ENCODE results near the gene CRYBB1.

Gene CRYBB1

DNA sequence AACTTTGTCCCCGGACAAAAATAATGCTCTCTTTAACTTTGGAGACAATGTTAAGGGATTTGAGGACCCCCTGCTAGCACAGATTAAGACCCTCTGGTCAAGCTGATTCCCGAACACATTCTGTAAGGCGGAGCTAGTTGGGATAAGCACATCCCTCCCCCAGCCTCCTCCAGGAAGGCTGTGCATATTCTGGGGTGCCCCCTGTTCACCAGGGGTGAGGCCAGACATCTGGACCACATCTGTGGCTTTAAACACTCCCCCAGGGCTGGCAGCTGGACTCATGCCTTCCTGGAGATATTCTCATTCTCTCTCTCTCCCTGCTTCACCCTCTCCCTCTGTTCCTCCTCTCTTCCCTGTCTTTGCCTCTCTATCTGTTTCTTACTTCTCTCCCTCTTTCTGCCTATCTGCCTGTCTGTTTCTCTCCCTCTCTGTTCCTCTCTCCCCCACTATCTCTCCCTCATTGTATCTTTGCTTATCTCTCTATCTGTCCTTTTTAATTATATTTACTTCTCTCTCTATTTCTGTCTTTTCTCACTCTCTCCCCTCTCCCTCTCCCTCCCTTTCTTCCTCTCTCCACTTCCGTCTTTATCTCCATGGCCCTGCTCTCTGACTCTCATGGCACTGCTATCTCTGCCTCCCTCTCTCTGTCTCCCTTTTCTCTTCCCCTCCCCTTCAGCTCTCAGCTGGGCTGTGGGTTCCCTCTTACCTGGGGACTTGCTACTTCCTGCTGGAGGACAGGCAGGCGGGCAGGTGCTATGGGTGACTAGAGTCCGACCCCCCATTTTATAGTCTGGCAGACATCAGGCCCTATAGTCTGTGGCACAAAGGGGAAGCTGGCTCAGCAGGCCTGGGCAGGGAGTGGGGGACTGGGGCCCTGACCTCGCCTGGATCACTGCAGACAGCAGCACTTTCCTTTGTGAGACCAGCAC is at the start of gene CRYBB1:
Gene CRYBB1, minus strand, starts transcription at position 757 of the 929 bp plus-strand sequence. CDS start 1,708 bp downstream, outside the sequence.
- DNase-seq: no peak

DNA sequence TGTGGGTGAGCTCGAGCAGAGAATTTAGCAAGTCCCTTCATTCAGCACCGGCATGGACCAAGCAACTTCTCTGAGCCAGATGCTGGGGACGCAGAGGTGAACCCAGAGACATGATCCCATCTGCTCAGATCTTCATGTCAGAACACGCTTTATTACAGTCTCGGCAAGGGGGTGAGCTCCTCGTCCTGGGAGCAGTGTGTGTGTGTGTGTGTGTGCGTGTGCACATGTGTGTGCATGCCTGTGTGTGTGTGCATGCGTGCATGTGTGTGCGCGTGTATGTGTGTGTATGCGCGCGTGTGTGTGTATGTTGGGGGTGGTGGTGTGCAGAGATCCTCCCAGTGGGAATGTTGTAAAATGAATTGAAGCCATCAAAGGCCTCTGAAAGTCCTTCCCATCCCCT is 49.3 kb upstream of the CRYBB1 start:
- DNase-seq: no peak

DNA sequence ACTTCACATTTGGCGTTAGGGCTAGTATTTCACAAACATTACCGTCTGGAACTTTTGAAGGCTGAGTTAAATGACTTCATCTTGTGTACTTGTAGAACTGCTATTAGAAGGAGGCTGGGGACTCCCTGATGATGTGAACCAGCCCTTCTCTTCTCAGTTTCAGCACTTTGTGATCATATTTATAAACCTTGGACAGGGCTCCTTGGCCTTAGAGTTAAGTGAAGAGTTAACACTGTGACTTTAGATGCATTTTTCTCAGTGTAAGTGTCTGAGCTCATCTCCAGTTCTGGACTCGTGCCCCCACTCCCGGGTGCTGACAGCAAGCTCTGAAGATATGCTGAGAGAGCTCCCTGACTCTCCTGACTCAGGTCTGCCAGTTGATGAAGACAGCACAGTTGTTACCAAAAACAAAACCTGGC is 48.0 kb upstream of the CRYBB1 start:
- no peak for DNase-seq

DNA sequence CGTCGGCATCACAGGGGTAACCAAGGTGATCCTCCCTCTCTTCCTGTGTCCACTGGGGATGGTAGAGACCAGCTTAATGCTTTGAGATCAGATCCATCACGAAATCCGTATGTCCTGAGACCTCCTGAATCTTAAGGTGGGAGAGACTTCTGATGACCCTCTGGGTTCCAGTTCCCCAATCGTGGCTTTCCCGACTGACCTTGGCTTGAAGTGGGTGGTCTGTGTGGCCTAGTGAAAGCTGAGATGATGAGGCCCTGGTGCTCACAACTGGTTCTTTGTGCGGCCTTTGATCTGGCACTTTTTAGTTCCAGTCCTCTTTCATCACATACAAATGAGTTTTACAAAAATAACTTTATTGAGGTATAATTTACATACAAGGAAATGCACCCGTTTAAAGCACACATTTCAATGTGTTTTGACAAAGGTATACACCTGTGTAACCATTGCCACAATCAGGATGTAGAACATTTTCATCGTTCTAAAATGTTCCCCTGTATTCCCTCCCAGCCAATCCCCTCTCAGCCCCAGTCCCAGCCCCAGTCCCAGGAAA is 45.6 kb upstream of the CRYBB1 start:
- no peak for DNase-seq

DNA sequence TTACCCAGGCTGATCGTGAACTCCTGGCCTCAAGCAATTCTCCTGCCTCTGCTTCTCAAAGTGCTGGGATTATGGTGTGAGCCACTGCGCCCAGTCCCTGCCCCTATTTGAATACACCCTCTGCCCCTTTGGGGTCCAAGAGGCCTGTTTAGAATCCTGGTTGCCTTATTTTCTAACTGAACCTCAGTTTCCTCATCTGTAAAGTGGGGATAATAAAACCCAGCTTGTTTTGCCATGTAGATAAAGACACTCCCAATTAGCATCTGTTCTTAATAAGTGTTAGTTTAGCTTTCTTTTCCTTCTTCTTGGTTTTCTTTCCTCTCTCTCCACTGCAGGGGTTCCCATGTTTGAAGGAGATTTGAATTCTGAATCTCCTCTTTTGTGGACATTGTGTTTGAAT is 44.3 kb upstream of the CRYBB1 start:
- no peak for DNase-seq

DNA sequence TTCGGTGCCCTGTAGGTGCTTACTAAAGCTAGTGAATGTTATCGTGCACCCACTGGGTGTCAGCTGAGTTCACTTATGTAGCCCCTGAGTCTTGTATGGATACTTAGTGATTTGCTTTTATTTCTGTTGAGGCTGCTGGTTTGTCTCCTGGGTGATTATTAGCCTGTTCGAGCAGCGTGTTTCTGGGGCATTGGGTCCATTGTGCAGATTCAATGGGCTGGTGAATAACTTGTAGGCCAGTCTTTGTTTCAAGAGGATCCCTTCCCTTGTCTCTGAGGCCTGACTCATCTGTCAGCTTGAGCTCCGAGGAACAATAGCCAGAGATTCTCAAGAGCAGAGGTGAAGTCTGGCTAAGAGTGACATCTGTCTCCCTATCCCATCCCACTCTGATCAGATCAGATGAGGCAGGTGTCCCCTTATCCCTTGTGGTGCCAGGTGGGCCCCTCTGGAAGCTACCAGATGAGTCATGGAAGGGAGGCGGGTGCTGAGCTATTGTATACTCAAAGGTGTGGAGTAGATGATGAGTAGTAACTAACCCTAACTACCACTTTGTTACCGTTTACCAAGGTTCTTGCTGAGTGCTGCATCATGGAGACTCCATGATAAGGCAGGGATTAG is 43.2 kb upstream of the CRYBB1 start:
- DNase-seq: peak; percentile 52

DNA sequence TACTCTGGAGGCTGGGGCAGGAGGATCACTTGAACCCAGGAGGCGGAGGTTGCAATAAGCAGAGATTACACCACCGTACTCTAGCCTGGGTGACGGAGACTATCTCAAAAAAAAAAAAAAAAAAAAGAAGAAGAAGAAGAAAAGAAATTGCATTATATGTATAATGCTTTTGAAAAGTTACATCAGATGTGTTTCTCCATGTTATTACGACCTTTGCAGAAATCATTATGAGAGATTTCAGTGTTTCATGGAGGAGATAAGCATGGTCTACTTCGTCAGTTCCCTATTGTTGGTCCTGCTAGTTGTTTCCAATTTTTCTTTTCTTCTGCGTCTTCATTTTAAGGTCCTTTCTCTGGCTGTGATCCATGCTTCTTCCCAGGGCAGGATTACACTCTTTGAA is 42.5 kb upstream of the CRYBB1 start:
- no peak for DNase-seq

DNA sequence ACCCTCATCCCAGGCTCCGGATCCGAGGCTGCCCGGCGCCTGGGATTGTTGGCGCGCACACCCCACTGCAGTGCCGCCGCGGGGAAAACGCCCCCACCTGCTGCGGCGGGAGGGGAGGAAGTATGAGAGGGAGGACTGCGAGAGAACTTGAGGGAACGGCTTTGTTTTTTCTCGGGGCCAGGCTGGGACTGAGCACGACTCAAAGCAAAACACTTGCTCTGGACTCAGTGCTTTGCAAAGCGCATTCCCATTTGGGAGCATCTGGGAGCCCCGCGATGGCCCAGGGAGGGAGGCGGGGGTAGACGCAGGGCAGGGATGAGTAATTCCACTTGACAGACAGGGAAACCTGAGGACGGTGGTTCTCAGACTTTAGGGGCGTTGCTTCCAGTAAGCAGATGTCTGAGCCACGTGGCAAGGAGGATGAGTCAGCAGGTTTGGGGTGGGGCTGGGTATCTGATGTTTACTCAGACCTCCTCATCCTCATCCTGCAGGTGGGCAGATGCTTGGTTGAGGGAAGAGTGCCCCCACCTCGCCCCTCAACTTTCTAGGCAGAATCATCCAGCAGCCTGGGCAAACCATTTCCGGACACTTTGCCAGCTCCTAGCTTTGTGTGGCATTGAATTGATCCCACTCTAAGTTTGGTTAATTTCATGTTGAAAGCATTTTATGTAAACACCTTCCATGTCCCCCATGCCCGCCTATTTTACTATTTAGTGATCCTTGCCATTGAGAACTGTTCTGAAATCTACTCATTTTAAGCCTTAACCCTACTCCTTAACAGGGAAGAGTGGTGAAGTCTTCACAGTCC is 41.0 kb upstream of the CRYBB1 start:
- peak; percentile 89 for DNase-seq

DNA sequence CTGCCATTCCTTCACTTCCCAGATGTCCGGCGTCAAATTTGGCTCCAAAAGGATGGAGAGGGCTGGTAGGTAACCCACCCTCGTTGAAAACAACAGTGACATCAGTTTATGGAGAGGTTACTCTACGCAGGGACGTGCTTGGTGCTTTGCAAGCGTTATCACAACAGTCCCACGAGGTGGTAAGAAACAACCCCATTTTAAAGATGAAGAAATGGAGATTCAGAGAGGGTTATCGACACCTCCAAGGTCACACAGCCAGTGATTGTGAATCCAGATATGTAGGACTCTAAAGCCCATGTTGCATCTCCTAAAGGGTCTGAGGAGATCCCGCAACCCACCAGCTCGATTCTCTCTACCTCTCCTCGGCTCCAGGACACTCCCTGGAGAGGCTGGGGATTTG is 40.3 kb upstream of the CRYBB1 start:
- DNase-seq: peak; percentile 31

DNA sequence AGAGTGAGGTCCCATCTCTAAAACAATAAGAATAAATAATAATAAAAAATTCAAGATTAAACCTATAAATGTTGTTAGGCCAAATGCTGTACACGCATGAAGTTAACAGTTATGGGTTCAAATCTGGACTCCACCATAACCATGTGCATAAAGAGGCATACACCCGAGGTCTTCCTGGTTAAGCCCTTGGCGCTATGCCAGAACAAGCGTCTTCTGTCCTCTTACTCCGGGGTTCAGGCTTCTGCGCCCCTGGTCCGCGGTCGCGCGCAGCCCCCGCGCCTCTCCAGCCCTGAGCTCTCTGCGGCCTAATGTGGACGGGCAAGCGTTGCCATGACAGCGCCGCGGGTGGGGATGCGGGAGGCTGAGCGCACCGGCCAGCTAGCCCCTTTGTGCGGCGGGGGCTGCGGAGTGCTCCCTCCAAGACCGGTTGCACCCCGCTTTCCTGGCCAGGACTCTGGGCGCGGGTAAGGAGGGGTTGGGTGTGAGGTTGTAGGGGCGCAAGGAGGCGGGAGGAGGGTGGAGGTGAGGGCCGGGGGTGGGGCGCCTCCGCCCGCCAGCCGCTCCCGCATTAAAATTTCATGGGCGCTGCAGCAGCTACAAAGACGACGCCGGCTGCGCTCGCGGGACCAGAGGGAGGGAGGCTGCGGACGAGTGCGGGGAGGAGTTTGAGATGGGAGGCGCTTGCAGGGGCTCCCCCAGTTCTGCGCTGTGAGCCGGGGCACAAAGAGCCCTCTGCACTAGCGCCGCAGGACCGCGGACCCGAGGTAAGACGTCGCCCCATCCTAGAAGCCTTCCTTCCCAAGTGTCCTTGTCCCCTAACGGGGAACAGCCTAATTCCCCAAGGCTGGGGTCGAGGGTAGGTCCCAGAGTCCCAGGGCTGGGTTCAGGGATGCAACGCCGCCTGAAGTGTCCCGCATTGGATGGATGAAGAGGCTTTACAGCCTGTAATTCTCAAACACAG is 39.3 kb upstream of the CRYBB1 start, which contains the start of gene MIAT:
Gene MIAT, plus strand, starts transcription at position 698 of the 961 bp plus-strand sequence.
- DNase-seq: peak; percentile 72

DNA sequence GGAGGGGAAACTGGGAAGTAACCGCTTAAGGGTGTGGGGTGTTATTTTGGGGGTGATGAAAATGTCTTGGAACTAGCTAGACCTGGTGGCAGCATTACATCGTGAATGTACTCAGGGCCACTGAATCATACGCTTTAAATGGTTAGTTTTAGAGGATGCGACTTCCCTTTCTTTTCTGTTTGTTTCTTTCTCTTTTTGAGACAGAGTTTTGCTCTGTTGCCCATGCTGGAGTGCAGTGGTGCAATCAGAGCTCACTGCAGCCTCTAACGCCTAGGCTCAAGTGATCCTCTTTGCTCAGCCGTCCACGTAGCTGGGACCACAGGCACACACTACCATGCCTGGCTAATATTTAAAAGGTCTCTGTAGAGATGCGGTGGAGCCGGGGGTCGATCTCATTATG is 34.0 kb upstream of the CRYBB1 start:
- DNase-seq: no peak

DNA sequence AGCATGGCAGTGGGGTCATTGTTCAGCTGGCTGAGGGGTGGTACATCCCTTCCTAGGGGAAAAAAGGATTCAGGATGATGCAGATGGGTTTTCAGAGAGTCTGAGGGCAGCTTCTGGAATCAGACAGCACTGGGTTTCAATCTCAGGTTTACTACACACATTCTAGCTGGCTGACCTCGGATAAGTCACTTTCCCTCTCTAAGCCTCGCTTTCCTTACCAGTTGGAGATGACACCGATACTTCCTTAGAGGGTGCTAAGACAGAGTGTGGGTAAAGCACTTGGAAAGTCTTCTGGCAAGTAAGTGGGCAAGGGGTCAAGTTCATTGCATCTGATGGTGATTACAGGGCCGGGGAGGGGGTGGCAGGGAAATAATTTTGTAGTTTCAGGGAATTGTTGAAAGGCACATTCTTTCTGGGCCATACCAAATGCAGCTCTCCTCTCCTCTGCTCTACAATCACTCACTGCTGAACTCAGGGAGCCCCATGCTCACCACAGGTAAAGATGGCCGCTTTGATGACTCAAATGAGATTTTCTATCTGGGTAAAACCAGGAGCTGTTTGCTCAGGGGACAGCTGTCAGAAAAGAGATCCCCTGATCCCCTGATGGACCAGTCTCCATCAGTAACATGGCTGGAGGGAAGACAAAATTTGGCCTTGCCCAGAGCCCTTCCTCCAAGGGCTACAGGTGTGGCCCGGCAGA is 33.0 kb upstream of the CRYBB1 start:
- no peak for DNase-seq

DNA sequence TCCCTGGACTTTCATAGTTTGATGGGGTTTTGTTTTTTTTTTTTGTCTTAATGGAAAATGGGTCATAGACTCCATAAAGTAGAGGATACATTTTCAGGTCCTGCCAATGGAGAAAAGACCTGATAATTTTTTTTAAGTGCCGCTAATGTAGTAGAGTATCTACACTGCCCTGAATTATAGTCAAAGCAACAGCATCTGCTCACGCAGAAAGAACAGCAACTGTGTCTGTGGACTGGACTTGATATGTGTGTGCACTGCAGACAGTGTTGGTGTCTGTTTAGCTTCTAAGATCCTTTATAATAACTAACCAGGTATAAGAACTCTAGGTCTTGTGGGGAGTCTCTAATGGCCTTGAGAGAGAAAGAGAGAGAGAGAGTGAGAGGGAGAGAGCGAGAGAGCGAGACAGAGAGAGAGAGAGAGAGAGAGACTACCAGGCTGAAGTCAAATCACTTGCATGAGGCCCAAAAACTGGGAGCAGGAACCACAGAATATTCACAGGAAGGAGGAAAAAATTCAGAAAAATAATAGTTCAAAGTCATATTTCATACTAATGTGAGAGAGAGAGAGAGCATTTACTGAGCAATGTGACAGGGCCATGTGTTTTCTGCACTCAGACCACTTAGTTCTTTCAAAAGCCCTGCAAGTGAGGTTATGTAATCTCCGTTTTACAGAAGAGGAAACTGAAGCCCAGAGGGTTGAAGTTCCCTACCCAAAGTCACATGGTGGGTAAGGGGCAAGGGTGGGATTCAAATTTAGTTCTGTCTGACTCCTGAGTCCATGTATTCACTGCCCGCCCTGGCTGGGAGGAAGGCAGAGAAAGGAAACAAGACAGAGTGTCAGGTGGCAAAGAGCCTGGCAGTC is 30.9 kb upstream of the CRYBB1 start:
- peak; percentile 24 for DNase-seq

DNA sequence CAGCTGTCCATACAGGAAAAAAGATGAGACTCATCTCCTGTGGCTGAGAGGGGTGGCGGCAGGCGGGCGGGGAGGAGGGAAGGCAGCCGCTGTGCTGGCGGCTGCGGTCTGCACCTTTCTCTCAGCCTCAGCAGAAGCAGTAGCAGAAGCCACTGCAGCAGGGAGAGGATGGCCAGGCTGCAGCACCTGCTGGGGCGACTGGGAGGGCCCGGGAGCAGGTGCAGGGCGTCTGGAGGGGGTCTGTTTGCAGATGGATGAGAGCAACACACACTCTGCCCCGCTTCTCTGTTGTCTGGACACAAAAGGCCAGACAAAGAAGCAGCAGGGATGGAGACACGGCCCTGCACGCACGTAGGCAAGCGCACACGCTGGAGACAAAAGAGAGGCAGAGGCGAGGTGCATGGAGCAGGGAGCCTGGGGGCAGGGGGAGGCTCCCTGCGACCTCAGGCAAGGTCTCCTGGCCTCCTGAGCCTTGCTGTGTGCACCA is 30.2 kb upstream of the CRYBB1 start:
- peak; percentile 99 for DNase-seq

DNA sequence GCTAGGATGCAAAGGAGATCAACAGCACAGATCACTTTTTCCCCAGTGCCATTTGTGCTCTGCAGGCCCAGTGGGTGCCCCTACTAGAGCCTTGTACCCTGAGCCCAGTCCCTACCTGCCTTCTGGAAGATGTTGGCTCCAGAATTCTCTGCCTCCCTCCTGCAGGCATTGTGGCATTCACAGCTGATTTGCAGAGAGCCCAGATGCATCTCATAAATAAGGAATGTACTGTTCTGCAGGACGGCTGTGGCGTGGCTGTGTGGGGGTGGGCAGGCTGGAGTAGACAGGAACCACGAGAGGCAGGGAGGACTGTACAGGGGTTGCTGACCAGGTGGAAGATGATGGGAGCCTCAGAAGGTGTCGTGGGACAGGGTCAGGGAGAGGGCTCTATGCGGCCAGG is 28.3 kb upstream of the CRYBB1 start:
- peak; percentile 59 for DNase-seq

DNA sequence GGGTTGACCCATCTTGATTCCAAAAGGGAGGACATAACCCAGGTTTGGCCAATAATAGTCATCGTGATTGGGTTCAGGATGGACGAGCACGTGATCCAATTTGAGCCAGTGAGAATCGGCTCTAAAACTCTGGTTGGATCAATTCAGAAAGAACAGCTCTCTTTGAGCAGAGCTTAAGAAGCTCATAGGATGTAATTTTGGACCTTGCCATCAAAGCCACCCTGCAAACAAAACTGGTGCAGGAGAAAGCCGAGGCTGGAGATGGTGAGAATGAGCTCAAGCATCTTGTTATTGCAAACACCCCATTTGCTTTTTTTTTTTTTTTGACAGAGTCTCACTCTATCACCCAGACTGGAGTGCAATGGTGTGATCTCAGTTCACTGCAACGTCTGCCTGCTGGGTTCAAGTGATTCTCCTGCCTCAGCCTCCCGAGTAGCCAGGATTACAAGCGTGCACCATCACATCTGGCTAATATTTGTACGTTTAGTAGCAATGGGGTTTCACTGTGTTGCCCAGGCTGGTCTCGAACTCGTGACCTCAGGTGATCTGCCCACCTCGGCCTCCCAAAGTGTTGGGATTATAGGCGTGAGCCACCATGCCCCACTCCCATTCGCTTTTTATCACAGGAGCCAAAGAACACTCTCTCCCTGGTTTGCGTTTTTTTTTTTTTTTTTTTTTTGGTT is 25.7 kb upstream of the CRYBB1 start:
- DNase-seq: no peak

DNA sequence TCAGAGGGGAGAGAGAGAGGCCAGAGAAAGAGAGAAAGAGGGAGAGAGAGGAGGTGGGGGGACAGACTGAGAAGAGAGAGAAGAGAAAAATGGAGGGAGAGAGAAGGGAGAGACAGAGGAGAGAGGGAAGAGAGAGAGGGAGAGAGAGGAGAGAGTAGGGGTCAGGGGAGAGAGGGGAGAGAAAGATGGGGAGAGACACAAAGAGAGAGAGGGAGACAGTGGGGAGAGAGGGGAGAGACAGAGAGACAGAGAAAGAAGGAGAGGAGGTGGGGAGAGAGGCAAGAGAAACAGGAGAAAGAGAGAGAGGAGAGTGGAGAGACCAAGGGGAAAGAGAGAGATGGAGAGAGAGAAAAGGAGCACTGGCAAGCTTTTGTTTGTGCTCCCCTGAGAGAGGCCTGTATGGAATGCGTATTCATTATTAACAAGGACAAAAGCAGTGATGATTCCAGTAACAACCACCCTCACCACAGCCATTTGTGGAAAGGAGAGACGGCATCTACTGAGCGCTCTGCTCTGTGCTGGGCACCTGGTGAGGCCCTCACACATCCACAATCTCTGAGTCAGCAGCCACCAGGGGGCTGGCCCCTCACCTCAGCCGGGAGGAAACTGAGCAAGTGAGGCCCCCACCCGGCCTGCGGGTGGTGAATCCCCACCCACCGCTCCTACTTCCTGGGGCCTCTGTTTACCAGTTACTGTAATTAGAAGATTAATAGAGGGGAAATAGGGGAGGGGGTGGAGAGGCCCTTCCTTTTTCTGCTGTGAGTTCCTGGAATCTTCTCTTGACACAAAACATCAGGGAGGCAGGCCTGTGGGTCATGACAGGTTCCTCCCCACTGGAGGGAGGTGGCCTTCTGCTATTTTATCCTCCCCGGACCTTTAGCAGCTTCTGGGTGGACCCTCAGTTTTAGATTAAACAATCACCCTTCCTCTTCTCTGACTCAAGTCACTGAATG is 24.9 kb upstream of the CRYBB1 start:
- DNase-seq: peak; percentile 37

DNA sequence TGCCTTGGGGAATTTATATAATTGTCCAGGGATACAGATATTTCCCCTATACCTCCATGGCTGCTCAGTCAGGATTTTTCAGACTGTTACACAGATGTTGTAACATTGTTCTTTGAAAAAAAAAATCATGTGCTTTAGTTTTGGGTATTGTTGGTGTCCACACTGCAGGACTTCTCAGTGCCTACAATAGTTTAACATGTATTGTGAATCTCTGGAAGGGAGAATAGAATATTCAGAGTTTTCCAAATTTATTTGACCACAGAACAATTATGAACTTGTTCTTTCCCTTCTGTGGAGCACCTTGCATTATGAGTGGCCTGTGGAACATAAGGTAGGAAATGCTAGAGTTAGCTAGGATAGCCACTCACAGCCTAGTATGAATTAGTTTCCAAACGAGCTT is 18.5 kb upstream of the CRYBB1 start:
- no peak for DNase-seq
